ENCODE data around the gene EPDR1.

EPDR1 gene

DNA sequence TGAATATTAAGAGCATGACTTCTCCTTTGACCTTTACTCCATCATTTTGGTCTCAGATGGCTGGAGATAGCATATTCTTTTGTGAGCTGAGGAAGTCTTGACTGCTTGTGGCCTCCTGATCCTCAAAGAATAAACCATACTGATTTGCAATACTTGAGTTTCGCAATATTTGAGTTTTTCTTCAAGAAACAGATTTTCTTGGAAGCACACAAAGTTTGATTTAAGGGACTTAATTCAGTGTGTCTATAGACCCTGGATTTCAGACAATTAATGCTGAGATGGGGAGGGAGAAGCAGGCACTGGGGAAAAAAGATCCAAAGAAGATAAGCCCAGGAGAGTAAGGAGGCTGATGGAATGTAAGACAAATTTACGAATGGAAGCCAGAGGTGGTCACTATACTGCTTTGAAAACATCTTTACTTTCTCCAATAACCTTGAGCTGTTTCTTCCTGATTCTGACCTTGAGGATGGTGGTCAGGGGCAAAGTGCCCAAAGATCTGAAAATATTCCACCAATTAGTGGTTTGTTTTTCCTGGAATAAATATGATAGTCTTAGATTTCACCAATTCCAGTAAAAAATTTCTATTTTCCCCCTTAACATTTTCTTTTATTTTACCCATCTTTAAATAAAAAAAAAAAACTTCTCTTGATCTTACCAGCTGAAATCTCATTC, 7.5 kb downstream of the EPDR1 start:
- no peak for DNase-seq (ENCODE audit: low read depth)
- TF ChIP-seq, protein P1, sequence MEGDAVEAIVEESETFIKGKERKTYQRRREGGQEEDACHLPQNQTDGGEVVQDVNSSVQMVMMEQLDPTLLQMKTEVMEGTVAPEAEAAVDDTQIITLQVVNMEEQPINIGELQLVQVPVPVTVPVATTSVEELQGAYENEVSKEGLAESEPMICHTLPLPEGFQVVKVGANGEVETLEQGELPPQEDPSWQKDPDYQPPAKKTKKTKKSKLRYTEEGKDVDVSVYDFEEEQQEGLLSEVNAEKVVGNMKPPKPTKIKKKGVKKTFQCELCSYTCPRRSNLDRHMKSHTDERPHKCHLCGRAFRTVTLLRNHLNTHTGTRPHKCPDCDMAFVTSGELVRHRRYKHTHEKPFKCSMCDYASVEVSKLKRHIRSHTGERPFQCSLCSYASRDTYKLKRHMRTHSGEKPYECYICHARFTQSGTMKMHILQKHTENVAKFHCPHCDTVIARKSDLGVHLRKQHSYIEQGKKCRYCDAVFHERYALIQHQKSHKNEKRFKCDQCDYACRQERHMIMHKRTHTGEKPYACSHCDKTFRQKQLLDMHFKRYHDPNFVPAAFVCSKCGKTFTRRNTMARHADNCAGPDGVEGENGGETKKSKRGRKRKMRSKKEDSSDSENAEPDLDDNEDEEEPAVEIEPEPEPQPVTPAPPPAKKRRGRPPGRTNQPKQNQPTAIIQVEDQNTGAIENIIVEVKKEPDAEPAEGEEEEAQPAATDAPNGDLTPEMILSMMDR (IDR thresholded peaks at IDR 0.05; ENCODE audit: insufficient read depth, low read depth, low read length, missing control alignments): no peak
- no peak overlapping the region for H3K4me3 ChIP-seq (ENCODE audit: low read length)

DNA sequence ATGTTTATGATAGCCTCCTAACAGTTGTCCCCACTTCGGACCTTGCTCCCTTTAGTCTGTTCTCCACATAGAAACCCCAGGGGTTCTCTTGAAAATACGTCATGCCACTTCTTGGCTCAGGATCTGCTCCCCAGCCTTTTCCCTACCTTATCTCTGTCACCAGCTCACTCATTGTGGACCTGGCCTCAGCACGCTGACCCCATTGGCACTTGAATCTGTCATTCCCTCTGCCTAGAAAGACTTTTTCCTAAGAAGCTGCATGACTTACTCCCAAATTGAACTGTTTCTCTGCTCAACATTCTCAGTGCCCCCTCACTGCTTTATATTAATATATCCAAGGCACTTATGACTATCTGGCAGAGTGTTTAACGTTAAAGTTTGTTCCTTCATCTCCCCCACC, 8.4 kb downstream of the EPDR1 start:
- DNase-seq (ENCODE audit: low read depth): no peak
- H3K4me3 ChIP-seq (ENCODE audit: low read length): no peak overlapping the region
- TF ChIP-seq, protein P1 (IDR thresholded peaks at IDR 0.05; ENCODE audit: insufficient read depth, low read depth, low read length, missing control alignments): no peak

DNA sequence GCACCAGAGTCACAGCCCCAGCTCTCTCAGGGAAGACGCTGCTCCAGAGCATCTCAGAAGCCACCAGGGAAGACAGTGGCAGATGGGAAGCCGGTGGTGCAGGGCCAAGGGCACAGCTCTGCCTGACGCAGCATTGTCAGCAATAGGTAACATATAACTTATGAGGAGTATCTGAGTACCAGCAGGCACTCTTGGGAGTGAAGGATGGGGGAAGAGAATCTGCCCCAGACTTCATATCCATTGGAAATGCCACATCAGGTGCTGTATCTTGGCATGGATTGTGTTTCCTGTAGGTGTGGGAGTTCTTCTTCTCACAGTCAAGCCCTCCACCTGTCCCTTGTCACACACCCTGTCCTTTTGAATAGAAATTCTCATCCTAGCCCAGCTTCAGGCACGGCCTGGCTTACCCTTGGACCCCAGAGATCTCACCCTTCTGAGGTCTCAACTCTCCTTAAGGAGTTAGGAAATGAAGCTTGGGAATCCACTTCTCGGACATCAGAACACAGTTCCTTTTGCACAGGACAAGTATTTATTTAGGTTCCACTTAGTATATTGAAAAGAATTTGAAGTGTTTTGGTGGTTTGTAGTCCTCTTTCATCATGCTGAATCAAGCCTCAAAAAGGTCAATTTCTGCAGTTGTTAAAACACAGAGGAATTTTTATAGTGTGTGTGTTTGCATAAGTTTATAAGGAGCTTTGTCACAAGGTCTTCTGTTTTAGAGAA, 9.9 kb downstream of the EPDR1 start:
- no peak overlapping the region for H3K4me3 ChIP-seq (ENCODE audit: low read length)
- TF ChIP-seq, protein P1 (IDR thresholded peaks at IDR 0.05; ENCODE audit: insufficient read depth, low read depth, low read length, missing control alignments): no peak
- no peak for DNase-seq (ENCODE audit: low read depth)

DNA sequence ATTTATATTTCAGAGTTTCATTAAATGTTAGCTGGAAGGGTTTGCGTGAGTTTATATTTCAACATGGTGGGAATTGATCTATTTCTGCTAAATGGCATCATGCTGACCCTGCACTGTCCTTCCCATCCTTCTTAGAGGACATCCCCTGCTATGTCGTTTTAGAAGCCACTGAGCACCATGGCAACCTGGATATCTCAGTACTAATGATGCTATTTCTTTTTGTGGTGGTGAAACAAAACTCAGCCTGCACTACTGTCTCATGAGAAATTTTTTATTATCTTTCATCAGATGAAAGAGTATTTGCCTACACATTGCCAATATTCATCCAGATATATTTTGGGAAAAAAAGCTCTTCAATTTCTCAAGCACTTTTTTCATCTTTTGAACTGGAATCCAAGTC, 12.1 kb downstream of the EPDR1 start:
- TF ChIP-seq, protein P1 (IDR thresholded peaks at IDR 0.05; ENCODE audit: insufficient read depth, low read depth, low read length, missing control alignments): no peak
- DNase-seq (ENCODE audit: low read depth): no peak
- no peak overlapping the region for H3K4me3 ChIP-seq (ENCODE audit: low read length)

DNA sequence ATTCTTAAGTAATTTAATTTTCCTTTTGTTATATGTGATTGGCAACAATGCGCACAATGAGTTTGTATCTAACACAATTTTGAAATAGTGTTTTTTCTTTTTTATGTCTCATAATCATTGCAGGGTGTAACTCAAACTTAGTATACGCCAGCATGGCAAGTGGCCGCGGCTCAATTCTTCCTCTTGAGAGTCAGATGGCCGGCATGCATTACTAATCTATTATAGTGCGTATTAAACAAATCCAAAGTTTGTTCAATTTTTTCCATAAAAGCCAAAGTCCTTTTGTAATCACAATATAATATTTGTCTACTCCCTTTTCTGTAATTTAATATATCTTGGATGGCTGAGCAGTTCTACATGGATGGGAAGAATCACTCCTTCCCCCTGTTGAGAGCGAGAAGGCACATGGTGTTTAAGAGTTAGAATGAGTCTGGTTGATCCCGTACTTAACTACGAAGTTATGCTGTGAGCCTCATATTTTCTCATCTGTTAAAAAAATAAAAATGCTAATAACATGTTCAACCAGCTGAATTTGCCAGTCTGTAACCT, 12.7 kb downstream of the EPDR1 start:
- H3K4me3 ChIP-seq (ENCODE audit: low read length): no peak overlapping the region
- DNase-seq (ENCODE audit: low read depth): no peak
- TF ChIP-seq, protein P1 (IDR thresholded peaks at IDR 0.05; ENCODE audit: insufficient read depth, low read depth, low read length, missing control alignments): no peak

DNA sequence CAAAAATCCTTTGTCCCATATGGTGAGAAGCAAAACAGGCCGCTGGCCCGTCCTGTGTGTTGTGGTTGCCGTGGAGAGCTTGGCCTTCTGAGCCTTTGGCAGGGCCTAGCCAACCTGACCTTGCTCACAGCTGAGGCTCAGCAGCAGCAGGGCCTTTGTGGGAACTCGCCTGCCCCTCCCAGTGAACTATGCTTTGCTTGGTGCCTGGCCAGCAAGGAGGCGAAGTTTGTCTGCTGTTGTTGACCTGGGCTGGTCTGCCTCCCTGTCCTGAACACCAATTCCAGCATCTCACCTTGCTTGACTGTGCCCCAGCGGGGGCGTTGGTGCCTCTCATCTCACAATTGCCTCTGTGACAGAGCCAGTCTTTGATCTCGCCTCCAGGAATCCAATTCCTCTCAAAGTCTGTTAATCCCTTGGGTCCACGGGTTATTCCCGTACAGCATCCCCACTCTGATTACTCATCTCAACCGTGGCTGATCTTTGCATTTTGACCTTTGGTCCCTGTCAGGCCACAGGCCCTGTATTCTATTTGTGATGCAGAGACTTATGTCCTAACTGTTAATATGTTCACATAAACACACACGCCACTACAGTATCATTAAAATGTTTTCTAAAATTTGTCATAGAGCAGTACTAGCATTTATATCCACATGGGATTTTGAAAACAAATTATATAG, 22.6 kb downstream of the EPDR1 start:
- TF ChIP-seq, protein P1 (IDR thresholded peaks at IDR 0.05; ENCODE audit: insufficient read depth, low read depth, low read length, missing control alignments): no peak
- no peak for DNase-seq (ENCODE audit: low read depth)
- no peak overlapping the region for H3K4me3 ChIP-seq (ENCODE audit: low read length)
